HG03159 (cell line): ENCODE data around the gene CDC42EP3.

Experiments
- ATAC-seq: cut with Tn5 transposase; IDR thresholded peaks from one replicate; pipeline ENCODE4 v1.9.1; 2021; ENCODE audit warnings: mild to moderate bottlenecking, moderate library complexity; ENCODE audit not compliant: unreplicated experiment

The CDC42EP3 gene

DNA sequence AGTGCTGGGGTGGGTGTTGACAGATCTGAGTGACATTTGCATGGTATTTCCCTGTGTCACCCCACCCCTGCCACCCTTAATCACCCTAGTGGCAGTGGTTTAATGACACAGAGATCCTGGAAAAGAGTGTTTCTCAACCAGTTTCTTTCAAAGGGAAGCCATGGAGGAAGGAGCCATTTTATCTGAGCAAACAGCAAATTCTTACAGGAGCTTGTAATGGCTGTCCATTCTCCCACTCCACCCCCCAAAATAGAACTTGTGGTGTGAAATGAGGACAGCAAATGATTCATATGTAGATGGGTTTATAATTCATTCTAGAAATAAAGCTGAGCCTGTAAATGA is 51.5 kb downstream of the CDC42EP3 start:
- no peak for ATAC-seq

DNA sequence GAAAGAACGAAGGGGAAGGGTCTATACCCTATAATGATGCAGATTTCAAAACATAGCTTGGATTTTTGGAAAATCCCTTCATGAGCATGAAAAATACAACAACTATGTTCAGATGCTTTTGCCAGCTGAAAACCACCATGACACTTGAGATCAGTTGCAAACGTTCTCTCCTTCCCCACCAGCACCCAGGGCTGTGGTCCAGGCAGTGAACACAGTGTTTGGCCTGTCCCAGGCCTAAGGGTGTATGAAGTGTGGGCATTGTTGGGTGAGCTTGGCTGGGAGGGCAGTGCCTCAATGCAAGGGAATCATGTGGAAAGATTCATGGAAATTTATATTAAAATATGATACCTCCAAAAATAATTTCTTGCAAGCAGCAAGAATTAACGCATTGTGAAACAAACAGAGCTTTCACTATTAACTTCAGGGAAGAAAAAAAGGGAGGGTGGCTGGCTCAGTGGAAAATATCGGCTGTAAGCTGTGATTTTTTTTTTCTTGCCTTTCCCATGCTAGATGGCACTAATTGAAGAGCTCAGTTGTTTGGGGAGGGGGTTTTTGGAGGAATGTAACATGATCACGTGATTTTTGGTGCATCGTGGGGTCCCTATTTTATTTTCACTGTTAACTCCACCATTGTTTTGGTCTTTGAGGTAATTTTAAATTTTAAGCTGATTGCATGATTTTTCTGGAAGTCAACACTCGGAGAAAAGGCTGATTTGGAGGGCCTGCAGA is 52.0 kb downstream of the CDC42EP3 start:
- no peak for ATAC-seq

DNA sequence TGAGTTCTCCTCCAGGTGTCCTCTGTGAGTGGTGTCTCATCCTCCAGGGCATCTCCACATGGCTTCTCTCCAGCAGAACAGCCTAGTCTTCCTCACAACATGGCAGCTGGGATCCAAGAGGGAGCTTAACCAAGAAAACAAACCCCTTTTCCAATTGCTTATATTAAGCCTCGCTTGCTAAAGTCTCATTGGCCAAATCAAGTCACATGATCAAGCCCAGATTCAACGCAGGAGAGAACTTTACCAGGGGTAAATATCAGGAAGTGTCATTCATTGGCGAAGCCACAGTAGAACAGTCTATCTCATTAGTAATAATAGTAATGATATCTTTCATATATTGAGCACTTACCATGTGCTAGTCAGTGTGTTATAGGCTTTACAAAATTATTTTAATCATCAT is 53.1 kb downstream of the CDC42EP3 start:
- no peak for ATAC-seq

DNA sequence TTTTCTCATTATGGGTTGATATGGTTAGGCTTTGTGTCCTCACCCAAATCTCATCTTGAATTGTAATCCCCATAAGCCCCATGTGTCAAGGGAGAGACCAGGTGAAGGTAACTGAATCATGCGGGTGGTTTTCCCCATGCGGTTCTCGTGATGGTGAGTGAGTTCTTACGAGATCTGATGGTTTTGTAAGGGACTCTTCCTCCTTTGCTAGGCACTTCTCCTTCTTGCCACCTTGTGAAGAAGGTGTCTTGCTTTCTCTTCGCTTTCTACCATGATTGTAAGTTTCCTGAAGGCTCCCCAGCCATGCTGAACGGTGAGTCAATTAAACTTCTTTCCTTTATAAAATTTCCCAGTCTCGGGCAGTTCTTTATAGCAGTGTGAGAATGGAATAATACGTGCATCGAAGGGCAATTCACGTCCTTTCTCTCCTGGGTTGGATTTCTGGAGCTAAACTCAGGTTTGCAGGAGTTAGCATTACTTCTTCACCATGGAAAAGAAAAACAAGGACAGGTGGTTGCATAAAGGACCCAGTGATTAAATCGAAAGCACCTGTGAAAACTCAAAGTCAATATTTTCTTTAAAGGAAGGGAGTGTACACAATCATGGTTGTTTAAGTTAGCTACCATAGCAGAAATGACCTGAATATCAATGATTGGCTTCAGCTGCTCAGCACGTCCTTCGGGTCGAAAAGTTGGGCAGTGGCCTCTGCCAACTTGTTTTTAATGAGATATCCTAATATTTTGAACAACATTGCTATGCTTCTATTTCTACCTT is 54.1 kb downstream of the CDC42EP3 start:
- ATAC-seq, result no peak

DNA sequence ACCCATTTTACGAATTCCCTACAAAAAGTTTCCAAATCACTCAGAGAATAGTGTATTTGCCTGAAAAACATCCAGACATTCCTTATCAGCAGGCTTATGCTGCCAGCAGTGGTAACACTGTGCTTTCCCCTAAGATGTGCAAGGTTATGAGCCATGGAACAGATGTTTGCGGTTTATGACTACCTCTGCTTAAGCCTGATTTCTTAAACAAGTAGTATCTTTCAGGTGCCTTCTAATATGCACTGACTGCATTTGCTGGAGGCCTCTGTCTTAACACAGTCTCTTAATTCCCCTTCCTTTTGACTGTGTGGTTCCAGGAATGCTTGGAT is 54.8 kb downstream of the CDC42EP3 start:
- no peak for ATAC-seq

DNA sequence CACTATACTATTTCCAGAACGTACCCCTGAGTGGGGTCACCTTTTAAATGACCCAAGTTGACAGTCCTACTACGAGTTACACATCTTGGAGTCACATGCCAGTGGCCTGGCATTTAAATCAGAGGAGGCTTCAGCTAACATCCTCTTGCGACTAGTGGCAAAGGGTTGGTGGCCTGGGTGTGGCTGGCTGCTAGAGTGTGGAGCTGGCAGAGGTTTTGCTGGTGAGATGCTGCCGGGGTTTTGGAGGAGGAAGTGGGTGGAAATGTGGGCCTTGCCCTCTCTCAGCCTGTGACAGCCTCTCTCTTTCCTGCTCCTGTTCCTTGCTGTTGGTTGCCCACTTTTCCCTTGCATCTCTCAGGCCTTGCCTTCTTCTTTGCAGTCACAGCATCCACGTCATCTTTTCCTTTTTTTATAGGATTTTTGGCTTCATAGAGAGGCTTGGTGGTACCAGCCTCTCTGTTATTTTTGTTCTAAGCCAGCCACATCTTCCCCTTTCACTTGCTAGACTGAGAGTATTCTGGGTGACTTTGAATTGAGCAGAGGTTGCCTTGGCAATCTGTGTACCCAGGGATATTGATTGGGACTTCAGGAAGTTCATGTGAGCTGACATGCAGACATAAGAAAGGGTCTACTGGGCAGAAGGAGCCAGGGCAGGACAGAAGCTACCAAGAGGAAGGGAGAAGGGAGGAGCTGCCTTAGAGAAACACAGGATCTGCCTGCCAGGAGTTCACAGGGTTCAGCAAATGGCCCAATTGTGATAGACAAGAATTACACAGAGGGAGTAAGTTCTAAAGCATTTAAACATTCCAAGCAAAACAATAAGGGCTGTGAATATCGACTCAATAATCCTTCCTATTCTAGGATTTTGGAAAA is 55.4 kb downstream of the CDC42EP3 start:
- no peak for ATAC-seq

DNA sequence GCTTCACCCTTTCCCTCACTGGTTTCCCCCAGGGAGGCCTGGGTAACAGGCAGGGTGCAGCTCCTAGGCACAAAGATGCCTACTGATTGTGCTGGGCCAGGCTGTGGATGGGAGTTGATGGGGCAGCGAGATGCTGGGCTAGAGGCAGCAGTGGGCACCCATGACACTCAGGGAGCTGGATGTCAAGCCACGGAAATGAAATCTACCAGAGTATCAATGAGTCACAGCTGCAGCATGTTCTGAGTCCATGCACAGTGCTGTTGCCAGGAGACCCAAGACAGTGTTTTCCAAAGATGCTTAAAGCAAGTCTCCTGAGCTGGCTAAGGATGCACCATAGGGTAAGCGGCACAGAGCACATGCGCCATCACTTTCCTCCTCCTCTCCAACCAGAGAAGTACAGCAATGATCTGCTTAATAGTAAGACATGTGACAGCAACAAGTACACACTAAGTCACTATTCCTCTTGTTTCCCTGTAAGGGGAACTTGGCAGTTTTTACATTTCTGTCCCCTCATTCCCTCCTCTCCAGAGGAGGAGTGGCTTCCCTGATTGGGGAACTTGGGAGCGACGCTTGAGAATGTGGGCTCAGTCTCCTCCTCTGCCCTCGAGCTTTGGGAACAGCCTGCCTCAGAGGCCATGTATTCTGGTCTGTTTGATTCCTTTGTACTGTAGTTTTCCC is 57.2 kb downstream of the CDC42EP3 start:
- ATAC-seq, result no peak

DNA sequence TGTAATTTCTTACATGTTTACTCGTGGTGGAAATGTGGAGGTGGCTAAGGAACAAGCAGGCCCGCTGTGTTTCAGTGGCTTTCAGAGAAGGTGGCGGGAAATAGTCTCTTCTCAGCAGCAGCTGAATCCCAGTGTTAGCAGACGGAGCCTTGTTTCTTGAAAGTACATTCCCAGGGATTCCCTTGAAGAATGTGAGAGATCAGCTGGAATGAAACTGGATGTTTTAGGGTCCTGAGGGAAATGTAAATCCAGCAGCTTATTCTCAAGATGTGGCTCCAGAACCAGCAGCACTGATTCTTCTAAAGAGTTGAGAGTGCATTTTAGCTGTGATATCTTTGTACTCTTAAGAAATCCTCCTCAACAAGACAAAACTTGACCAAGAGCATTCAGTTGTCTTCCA is 59.1 kb downstream of the CDC42EP3 start:
- no peak for ATAC-seq

DNA sequence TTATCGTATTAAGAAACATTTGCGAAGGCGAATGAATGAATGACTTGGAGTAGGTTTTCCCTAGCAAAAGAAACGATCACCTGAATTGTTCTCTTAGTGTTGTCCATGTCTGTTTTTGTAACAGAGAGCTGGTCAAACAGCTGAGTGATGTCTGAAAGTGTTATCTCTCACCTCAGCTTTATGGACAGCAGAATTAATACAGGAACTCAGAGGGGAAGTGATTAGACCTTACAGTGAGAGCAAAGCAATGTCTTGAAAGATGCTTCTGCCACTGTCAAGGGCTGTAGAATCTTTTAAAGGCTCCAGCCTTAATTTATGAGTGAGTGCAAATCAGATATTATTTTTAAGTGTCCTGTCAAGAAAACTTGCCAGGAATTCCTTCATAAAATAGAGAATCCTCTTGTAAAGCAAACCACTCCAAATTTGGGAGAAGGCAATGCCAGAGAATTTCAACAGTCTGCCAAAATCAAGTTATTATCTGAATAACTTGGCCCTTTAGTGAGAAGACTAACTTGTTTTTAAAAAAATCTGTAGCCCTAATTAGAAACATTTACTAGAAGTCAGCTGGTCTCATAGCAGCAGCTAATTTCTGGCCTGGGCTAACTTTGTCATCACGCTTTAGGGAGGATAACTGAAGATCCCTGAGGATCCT is 60.7 kb downstream of the CDC42EP3 start:
- ATAC-seq, result no peak

DNA sequence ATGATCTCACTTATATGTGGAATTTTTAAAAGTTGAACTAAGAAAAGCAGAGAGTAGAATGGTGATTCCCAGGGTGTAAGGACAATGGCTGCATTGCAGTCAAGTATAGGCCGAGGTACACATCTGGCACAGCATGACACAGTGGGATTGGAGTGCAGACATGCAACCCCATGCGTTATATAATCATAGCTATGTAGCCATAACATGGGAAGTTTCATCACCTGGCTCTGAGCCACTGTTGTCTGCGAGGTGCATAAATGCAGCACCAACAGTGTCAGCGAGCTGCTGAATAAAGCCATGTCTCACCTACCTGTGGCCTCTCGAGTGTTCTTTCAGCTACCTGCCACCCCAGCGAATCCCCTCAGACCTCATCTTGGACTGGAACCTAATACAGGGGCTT is 61.7 kb downstream of the CDC42EP3 start:
- no peak for ATAC-seq

DNA sequence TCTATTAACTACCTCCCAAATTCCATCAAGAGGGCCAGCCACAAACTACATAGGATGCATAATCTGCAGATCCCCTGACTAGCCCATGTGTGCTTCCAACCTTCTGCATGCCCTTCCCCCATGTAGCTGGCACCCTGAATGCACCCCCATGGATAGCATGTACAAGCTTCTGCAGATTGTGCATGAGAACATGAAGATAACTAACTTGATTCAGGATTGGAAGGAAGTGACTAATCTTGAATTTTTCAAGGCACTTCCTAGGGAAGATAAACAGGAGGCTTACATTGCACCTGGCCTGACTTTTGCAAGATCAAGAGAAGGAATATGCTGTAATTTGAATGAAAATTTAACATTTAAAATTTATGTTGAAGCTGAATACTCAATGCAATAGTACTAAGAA is 66.7 kb downstream of the CDC42EP3 start:
- no peak for ATAC-seq

DNA sequence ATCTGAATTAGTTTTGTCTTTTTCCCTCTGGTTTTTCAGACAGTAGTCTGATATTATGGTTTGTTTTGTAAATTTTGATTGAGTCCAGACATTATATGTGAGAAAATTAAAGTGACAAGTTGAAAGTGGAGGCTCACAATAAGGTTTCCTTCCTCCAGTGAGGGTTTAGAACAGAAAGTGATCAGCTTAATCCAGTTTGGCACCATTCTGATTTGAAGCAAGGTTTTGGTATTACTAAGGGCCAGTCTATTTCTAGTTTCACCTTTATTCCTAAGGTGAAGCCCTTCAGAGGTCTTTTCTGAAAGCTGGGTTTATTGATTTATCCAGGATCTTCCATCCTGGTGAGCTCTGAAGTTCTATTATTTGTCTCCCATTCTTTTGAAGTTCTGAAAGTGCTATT is 68.7 kb downstream of the CDC42EP3 start:
- no peak for ATAC-seq

DNA sequence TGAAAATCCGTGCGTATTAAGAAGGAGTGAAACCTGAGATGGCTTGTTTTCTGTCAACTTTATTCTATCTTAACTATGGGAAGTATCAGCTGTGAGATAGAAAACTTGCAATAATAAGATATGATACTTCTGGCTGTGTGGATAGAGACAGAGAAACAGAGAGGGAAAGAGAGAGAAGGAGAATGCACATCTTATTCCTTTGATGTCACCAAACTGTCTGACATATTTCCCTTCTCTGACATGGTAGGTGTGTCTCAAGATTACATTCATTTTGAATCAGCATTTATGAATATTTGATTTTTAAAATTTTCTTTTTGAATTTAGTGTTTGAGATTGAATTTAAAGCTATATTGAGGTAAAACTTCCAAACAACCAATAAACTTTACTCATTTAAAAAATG is 69.4 kb downstream of the CDC42EP3 start:
- ATAC-seq, result no peak

DNA sequence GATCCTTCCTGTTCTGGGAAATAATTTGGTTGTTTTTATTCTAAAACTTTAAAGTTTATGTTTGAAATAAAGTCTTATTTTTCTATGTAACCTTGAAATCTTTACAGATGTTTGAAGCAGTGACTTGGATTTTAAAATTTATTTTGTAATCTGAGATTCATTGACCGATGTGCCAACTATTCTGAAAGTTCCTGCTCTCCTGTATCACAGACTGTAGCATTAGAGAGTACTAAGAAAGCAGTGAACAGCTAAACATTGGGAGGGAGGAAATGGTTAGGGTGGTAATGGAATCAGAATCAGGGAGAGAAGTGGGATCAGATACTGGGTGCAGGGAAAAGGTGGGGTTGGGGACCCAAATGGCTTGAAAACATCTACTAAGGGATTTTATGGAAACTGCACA is 69.9 kb downstream of the CDC42EP3 start:
- ATAC-seq, result no peak

DNA sequence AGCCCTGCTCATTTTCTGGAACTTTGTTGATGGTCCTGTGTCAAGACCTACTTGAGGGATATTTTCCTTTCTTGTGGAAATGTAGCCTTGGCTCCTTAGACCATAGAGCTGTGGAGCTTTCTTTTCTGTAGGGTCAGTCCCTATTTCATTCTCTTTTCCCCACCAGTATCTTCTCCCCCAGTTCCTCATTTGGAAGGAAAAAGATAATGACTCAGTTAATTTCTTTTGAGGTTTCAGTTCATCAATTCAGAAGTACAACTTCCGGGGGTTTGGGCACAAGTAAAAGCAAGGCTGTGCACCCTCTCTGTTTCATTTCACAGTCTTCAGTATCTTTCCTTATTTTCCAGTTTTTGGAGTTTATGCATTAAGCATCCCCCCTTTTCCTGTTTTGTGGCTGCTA is 70.7 kb downstream of the CDC42EP3 start:
- ATAC-seq, result peak; percentile 76

DNA sequence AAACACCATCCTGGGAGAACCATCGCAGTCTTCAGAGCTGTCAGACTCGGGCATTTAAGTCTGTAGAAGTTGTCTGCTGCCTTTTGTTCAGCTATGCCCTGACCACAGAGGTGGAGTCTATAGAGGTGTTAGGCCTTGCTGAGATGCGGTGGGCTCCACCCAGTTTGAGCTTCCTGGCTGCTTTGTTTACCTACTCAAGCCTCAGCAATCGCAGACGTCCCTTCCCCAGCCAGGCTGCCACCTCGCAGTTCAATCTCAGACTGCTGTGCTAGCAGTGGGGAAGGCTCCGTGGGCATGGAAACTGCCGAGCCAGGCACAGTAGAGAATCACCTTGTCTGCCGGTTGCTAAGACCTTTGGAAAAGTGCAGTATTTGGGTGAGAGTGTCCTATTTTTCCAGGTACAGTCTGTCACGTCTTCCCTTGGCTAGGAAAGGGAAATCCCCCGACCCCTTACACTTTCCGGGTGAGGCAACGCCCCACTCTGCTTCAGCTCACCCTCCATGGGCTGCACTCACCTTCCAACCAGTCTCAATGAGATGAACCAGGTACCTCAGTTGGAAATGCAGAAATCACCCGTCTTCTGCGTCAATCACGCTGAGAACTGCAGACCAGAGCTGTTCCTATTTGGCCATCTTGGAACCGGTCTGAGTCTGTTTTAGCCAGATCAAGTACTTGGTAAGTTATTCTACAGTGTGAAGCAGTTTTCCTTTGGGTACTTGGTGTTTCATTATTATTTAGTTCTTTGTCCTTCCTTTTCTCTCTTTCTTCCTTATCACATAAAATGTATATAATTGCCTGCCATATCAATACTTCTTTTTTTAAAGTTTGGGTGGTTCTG is 71.5 kb downstream of the CDC42EP3 start:
- no peak for ATAC-seq

DNA sequence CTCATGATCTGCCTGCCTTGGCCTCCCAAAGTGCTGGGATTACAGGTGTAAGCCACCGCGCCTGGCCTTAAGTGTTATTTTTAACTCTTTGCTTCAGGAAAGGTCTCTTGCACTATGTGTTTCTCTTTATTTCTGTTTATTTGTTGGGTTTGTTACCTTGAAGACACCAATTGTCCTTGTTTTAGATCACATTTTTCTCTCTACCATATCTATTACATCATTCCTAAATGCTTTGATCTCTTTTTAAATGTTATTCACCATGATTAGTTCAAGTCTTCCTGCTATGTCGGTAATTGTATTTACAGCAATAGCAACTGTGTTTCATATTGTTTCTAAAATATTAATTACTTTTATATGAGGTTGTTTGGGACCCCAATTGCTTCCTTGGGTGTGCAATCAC is 77.7 kb downstream of the CDC42EP3 start:
- no peak for ATAC-seq

DNA sequence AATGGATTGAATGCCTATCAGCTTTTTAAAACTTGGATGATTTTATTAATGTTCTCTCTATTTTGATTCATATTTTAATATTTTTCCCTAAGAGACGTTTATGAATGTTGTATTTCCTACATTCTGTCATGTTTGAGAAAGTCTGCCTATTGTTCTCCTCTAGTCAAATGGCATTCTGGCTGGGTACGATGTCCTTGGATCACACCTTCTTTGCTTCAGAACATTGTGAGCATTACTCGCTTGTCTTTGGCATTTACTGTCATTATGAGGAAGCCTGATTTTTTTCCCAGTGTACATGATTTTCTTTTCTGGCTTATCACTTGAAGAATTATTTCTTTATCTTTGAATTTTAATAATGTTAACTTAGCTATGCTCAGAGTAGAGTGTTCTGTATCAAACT is 78.4 kb downstream of the CDC42EP3 start:
- no peak for ATAC-seq
